IPS-11a (cell line): ENCODE results near the gene MAEL.

Source experiments
- H3K4me3 ChIP-seq: one replicate; pipeline ENCODE4 v1.5.1; 2013; ENCODE audit warnings: low read depth, low read length, control low read depth

Gene MAEL

DNA sequence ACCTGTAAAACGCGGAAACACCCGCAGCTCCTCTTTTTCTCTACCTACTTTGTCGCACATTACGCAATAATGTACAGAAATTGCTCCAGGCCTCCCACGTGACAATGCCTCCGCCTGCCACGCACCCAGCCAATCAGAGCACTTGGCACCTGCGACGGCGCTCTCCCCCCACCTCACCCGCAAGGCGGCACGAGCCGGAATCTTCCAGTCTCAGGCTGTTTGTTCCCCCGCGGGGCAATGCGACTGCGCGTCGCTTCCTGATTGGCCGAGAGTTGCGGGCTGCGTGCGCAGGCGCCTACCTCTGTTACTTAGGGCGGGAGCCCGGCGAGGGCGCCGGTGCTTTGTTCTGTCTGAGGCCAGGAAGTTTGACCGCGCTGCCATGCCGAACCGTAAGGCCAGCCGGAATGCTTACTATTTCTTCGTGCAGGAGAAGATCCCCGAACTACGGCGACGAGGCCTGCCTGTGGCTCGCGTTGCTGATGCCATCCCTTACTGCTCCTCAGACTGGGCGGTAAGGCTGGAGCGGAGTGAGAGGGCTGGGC, at the start of gene MAEL:
TSS of gene MAEL (plus strand) at position 307 of the 542 bp plus-strand sequence. CDS start at position 380, 73 bp downstream.
- H3K4me3 ChIP-seq: no peak within 1 kb of the TSS

- no peak overlapping the region for H3K4me3 ChIP-seq
These were observed 49.2 kb upstream of the MAEL start for GRCh38 chr1:166939741-166940375.

DNA sequence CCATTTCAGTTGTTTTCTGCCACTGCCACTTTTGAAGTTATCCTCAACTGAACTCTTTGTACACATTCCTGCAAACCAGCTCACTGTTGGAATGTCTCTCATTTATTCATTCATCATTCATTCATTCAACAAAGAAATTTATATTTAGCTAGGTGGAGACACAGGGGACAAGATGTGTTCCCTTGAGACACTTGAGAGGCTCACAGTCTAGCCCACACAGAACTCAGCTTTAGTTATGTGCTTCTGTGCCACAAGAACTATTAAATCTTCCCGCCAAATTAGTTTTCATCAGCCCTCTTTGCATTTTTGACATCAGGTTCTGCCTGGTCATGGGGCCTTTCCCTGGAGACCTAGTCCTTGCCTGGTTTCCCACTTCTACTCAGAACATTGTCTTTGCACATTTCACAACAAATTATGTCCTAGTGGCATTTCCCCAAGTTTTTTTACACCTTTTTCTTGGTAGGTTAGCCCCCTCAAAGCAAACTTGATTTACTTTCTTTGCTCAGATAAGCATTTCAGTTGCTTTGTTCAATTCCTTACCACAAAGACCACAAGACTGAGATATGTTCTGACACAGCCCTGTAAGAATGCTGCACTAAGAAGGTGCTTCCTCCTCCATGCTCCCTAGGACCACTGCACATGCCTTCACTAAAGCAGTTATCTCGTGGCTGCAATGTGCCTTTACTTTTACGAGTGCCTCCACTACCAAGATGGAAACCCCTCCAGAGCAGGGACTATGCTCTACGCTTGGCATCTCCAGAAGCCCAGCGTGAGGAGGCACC, 44.7 kb upstream of the MAEL start:
- no peak overlapping the region for H3K4me3 ChIP-seq

DNA sequence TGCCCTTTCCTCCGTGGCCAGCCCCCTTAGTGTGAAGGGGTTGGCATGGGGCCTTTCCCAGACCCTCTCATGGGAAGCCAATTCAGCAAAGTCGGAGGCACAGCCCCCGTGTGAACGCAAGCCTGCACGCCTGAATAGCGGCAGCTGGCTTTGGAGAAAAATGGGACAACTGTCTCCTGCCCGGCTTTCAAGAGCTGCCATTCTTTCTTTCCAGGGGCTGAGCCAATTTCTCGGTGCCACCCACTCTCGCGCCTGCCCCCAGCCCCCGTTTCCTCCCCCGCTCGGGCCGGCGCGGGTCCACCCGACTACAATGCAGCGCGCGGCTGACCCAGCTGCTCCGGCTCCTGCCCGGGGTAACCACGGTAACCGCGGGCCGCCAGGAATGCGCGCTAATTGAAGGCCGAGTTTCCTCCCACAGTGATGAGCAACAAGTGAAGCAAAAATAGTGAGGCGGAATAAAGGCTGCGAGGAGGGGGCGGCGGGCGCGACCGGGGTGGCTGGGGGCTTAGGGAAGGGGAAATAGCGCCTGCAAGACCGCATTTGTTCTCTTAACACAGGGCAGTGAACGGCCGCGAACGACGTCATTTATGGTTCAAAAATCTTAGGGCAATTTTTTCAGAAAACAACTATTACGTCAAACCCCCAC, 41.6 kb upstream of the MAEL start:
- peak overlapping the region; percentile 33 for H3K4me3 ChIP-seq

- H3K4me3 ChIP-seq: no peak overlapping the region
These were observed 40.2 kb upstream of the MAEL start for GRCh38 chr1:166948856-166949350.

DNA sequence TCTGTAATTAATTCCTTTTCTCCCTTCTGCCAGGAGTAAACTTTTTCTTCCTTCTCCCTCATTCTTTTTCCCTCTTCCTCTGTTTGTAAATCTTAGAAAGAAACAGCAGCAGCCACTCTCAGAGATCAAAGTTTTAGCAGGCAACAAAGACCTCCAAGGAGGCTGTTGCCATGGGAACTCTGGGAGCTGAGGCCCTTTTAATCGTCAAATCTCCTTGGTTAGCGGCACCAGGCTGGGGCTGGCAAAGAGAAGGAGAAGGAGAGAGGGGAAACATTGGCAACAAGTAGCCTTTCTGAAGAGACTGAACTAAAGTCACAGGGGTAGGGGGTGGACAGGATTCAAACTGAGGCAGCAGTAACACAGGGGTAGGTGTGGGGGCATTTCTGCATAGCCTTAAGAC, 38.9 kb upstream of the MAEL start:
- H3K4me3 ChIP-seq: no peak overlapping the region

DNA sequence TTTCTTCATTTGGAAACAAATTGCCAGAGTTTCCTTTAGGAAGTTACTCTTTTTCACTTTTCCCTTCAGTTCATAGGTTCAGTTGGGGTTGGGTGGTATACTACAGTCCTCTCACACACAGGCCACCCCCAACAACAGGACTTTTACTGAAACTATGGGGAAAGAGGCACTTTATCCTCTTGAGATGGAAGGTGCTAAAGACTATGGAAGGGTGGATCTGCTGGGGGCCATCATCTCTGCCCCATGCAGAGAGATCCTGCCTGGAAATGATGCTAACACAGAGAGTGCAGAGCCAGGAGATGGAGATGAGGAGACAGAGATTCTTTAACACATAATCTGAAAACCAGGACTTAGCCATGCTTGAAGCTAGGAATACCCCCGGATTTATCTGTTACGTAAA, 38.0 kb upstream of the MAEL start:
- no peak overlapping the region for H3K4me3 ChIP-seq

DNA sequence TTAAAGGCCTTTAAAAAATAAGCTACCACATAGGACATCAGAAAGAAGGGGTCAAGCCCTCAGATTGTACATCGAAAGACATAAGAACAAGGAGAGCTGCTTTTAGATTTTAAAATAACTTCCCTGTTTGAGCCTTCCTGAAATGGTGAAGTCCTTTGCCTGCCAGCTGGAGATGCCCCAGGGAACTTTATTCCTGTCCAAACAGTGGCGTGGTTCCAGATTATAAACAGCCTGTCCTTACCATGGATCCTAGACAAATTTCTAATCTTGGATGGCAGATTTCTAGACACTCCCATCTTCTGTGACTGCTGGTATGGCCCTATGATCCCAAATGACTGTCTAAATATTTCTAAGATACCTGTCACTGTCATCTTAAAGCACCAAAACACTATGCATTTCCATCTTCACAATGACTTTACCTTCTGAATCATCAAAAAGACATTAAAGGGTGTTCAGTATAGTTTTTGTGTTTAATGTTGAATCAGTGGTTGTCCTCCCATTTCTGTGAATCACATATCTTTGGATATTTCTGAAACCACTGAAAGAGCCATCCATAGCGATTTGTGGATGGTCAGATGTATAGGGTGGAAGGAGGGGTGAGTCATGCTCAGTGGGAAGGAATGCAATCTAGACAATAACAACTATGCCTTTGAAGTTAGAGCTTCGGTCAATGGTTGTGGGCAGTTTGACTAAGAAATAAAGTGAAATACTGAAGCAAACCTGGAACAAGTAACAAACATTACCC, 36.9 kb upstream of the MAEL start:
- H3K4me3 ChIP-seq: no peak overlapping the region

- no peak overlapping the region for H3K4me3 ChIP-seq
These were observed 35.6 kb upstream of the MAEL start for GRCh38 chr1:166953491-166953890.

- H3K4me3 ChIP-seq: no peak overlapping the region
These were observed 32.8 kb upstream of the MAEL start for GRCh38 chr1:166956057-166956850.

DNA sequence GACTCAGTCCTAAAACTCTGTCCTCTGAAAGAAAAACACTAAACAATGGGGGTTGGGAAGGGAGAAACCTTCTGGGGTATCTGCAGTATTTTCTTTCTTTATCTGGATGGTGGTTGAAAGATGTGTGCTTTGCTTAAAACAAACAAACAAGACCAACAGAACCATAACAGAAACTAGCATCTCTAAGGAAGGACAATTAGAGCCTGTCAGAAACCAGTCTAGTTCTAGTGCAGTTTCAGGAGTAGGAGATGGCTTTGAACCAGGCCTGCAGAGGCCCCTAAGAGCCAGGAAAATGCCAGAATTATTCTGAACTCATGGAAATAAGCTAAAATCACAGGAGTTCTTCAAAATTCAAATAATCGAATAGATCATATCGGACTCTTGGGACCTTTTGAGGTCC, 32.2 kb upstream of the MAEL start:
- no peak overlapping the region for H3K4me3 ChIP-seq

DNA sequence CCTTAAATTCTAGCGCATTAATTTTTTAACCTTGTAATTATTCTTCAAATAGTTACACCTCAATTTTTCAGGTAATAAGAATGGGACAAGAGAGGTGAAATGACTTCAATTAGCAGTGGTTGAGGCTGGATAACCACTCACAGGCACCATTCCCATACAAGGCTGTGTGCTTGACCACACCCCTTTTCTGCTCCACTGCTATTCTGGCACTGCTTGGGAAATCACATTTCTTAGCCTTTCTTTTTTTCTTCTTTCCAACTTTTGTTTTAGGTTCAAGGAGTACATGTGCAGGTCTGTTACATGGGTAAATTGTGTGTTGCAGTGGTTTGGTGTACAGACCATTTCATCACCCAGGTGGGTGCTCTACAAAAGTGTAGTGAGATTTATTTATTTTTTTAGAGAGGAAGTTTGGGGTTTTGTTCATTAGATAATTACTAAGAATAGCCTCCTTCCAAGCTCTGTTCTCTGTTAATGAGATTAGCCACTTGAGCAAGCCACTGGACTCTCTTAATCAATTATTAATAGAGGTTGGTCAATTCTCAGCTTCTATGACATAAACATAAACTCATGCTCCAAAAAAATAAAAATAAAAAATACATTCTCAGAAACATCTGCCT, 28.1 kb upstream of the MAEL start:
- no peak overlapping the region for H3K4me3 ChIP-seq

- no peak overlapping the region for H3K4me3 ChIP-seq
These were observed 19.9 kb upstream of the MAEL start for GRCh38 chr1:166969074-166969677.

DNA sequence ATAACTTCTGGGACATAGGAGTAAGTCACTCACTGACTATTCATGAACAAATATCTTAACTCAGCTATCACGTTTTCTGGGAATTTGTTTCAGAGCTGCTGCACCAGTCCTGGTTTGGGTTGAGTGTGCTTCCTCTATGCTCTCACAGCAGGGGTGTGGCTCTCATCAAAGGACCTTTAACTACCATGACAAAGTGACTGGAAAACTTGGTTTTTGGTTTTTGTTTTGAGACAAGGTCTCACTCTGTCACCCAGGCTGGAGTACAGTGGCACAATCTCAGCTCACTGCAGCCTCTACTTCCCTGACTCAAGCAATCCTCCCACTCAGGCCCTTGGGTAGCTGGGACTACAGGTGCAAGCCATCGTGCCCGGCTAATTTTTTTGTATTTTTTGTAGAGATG, 17.8 kb upstream of the MAEL start:
- no peak overlapping the region for H3K4me3 ChIP-seq

DNA sequence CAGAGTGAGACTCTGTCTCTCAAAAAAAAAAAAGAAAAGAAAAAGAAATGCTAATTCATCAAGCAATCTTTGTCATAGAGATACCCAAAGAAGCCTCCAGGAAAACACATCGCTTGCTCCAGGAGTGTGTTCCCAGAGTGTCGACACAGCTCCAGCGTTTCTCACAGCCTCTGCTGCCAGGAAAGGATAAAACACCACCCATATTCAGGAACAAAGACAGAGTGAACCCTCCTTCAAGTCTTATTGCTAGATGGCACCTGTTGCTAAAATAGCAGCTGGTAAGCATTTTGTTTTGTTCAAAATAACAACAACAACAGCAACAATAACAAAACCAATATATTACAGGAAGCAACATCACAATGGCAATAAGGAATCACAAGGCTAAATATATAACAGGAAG, 16.9 kb upstream of the MAEL start:
- H3K4me3 ChIP-seq: no peak overlapping the region

DNA sequence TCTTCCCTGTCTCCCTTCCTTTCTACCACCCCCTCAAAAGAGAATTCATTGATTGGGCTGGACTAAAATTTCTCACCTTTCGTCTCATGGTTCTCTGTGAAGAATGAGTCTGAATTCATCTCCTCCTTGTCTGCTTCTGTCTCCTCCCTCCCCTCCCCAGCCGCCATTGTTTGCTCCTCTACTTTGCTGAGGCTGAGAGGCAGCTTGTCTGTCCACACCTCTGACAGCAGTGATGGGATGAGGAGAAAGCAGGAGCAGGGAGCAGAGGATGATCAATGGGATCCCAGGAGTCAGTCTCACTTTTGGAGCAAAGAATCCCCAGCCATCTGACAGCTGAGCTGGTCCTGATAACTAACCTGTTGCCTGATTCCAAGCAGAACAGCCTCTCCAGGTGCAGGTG, 16.3 kb upstream of the MAEL start:
- no peak overlapping the region for H3K4me3 ChIP-seq

DNA sequence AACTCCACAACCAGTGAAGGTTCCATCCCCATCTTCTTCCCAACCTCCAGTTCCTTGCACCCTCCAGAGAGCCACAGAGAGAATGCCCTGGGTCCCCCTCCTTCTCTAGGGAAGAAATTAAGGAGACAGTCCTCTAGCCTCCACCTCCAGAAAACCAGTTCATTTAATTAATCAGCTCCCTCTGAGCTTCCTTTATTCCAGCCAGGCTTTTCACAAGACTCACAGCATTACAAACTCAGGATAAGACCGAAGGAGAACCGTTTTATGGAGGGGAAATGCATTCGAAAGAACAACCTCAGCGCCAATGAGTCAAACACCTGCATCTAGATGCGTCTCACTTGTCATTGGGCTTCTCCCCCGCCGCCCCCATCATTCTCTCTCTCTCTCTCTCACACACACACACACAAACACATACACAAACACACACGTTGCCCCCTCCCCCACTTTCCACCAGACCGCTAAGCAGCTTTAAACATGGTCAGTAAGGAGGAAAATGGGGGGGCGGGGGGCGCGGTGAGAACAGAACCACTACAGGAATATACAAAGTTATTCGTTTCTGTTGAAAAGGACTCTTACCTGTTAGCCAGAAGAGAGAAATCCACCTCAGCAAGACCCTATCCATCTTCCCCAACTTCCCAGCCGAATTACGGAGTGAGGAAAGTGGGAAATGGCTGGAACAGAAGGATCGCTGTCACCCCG, 14.3 kb upstream of the MAEL start:
- peak overlapping the region; percentile 42 for H3K4me3 ChIP-seq

DNA sequence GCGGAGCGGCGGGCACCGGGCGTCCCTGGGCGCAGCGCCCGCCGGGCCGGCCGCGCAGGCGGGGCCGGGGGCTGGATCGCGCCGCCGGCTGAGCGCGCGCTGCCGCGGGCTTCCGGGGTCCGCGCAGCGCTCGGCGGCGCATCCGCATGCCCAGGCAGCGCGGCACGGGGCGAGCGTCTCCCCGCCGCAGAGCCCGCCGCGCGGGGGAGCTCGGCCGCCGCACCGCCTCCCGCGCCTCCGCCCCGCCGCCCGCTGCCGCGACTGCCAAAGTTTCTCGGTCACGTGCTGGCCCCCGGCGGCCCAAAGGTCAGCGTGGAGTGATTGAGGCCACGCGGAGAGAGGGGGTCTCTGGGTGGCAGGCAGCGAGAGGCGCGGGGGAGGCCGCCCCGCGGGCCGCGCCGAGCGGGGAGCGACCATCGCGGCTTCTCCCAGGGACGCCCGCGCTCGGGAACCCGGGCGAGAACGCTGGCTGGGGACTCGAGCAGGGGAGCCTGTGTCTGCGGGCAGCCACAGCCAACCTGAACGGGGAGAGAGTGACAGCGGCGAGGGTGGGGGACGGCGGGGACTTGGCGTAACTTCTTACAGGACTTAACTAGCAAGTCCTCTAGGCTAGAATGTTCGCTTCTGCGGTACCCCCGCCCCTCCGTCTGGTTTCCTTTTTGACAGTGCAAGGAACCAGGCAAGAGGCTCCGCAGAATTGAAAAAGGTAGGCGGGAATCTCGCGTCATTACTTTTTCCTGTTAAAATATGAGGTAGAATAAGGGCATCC, 13.5 kb upstream of the MAEL start, which contains the start of gene ILDR2:
TSS of gene ILDR2 (minus strand) at position 180 of the 769 bp plus-strand sequence. CDS start 272 bp downstream, outside the sequence.
- peak within 1 kb of the TSS; percentile 49 for H3K4me3 ChIP-seq
